ENCODE results near the gene TMTC2. TPM values are rescaled to one million over a fixed set of nuclear protein-coding genes. Genes with fewer than 3 reads are reported as not detected.

The TMTC2 gene
- total and polyA plus RNA-seq, 4 experiments from 2014 or later, result 0.09 to 8.2 (median 4.2) TPM

DNA sequence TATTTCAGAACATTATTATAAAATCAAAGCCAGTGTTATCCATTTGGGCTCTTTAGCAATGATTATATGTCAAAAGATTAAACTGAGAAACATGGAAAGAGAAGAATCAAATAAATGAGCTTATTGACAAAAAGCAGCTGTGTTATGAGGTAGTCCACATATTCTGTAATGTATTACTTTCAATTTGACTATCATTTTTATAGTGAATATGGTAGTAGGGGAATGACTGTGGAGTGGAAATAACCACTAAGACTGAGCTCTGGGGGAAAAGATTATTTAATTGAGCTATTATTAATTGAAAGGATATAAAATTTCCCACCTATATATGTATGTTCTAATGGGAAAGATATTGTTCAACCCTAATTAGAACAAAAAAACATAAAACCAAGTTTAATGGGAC lies 381.3 kb downstream of the TMTC2 start:
- no peak overlapping the region for H3K4me3 ChIP-seq (ENCODE audit: low read length in 2 of 2)
- CTCF ChIA-PET (ENCODE audit: partially characterized antibody), result interaction anchor here (0.6 kb wide), 1 partner anchor 351 kb away, joined by 3 read pairs; no protein-coding TSS in a partner anchor
- no peaks in the 10 kb centered on the region for H3K36me3 ChIP-seq (ENCODE audit: insufficient read depth, low read length)
- H3K27me3 Mint-ChIP-seq, result no peaks in the 10 kb centered on the region
- POLR2A ChIA-PET (ENCODE audit: partially characterized antibody), result no interaction called here
- DNase-seq, result no peak
- no peaks in the 10 kb centered on the region for H3K27me3 ChIP-seq (ENCODE audit: insufficient read depth, low read length)
- H3K9me3 Mint-ChIP-seq, result peaks cover 0 to 19% (median 7%) of the 10 kb centered on the region in 8 donors
- H3K27ac ChIP-seq (ENCODE audit: low read depth, low read length), result no peak overlapping the region
- H3K27ac Mint-ChIP-seq, result no peak overlapping the region
- H3K4me1 ChIP-seq (ENCODE audit: insufficient read depth, low read length), result no peaks in the 10 kb centered on the region
- H3K36me3 Mint-ChIP-seq, result peaks cover 5 to 11% of the 10 kb centered on the region in 2 donors
- no peak overlapping the region for H3K4me3 Mint-ChIP-seq
- H3K4me1 Mint-ChIP-seq, result no peaks in the 10 kb centered on the region
- intact Hi-C loops (cut with micrococcal nuclease), result no loop called here
- H3K9me3 ChIP-seq (ENCODE audit: control insufficient read depth in 1 of 2, low read length in 2 of 2), result no peaks in the 10 kb centered on the region

DNA sequence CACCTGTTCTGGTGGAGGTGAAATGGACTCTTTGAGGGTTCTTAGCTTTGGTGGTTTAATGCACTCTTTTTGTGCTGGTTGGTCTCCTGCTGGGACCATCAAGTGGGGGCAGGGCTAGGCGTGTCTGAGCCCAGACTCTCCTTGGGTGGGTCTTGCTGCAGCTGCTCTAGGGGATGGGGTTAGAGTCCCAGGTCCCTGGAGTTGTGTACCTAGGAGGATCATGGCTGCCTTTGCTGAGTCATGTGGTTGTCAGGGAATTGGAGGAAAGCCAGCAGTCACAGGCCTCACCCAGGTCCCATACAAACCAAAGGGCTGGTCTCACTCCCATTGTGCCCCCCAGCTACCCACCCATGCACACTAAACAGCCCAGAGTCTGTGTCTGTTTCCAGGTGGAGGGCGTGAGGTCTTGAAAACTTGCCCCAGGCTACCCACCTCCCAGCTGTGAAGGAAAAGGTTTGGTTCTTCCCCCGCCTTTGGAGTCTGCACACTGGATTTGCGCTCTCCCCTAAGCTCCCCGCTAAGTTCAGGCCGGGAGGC lies 387.7 kb downstream of the TMTC2 start:
- no peaks in the 10 kb centered on the region for H3K27me3 ChIP-seq (ENCODE audit: insufficient read depth, low read length)
- peaks cover 0 to 30% (median 11%) of the 10 kb centered on the region in 8 donors for H3K9me3 Mint-ChIP-seq
- H3K27ac ChIP-seq (ENCODE audit: low read depth, low read length), result no peak overlapping the region
- no peaks in the 10 kb centered on the region for H3K9me3 ChIP-seq (ENCODE audit: control insufficient read depth in 1 of 2, low read length in 2 of 2)
- no peaks in the 10 kb centered on the region for H3K4me1 ChIP-seq (ENCODE audit: insufficient read depth, low read length)
- H3K4me1 Mint-ChIP-seq, result no peaks in the 10 kb centered on the region
- no peaks in the 10 kb centered on the region for H3K36me3 ChIP-seq (ENCODE audit: insufficient read depth, low read length)
- ChIA-PET CTCF (ENCODE audit: partially characterized antibody) (interaction anchor here (1.1 to 1.6 kb wide), 3 partner anchors 10 to 23 kb away, joined by 3 to 4 read pairs (median 3); no protein-coding TSS in a partner anchor), POLR2A (ENCODE audit: partially characterized antibody) (no interaction called here)
- H3K4me3 Mint-ChIP-seq, result no peak overlapping the region
- peaks cover 8 to 32% of the 10 kb centered on the region in 2 donors for H3K36me3 Mint-ChIP-seq
- H3K27ac Mint-ChIP-seq, result no peak overlapping the region
- intact Hi-C loops (cut with micrococcal nuclease), result no loop called here
- no peak for DNase-seq
- H3K4me3 ChIP-seq (ENCODE audit: low read length in 2 of 2), result no peak overlapping the region
- no peaks in the 10 kb centered on the region for H3K27me3 Mint-ChIP-seq

DNA sequence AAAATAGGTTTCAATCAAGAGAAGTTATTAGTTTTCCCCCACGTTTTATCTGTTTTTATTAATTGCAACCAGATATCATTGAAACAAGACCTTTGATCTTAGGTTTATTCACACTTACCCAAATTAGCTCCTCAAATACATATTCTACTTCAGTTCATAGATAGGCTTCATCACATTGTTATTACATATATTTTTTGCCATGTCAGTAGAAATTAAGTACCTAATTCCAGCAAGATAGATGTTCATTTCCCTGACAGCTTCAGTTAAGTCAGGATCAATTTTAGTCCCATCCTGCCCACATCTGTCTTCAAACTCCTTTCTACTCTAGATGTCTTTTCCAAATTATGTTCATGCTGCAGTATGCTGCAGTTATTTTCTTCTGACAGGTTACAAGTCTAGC lies 388.8 kb downstream of the TMTC2 start:
- ChIA-PET POLR2A (ENCODE audit: partially characterized antibody) (no interaction called here), CTCF (ENCODE audit: partially characterized antibody) (interaction anchor here (1.3 kb wide), 1 partner anchor 11 kb away, joined by 4 read pairs; no protein-coding TSS in a partner anchor)
- DNase-seq, result no peak
- Histone ChIP-seq H3K27ac (ENCODE audit: low read depth, low read length) (no peak overlapping the region), H3K4me1 (ENCODE audit: insufficient read depth, low read length) (no peaks in the 10 kb centered on the region), H3K27me3 (ENCODE audit: insufficient read depth, low read length) (no peaks in the 10 kb centered on the region), H3K36me3 (ENCODE audit: insufficient read depth, low read length) (no peaks in the 10 kb centered on the region), H3K9me3 (ENCODE audit: control insufficient read depth in 1 of 2, low read length in 2 of 2) (no peaks in the 10 kb centered on the region), H3K4me3 (ENCODE audit: low read length in 2 of 2) (no peak overlapping the region)
- Mint-ChIP-seq H3K27ac (no peak overlapping the region), H3K36me3 (peaks cover 6 to 32% of the 10 kb centered on the region in 2 donors), H3K4me1 (no peaks in the 10 kb centered on the region), H3K27me3 (no peaks in the 10 kb centered on the region), H3K4me3 (no peak overlapping the region), H3K9me3 (peaks cover 0 to 30% (median 11%) of the 10 kb centered on the region in 8 donors)
- intact Hi-C loops (cut with micrococcal nuclease), result no loop called here

DNA sequence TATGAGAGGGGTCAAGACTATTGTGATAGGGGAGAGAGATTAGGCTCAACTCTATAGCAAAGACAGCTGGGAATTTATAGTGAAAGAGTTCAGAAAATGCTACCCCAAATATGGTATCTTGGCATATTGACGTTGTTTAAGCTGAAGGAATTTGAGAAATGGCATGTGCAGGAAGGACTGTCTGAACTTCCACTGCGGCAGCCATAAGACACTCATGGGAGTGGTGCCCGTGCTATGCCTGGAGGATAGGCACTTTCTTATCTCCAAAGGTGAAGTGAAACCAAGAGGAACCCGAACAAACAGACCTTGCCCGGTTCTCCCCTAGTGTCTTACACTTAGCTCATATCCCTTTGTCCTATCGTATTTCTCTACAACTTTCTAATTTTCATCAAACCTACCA lies 390.3 kb downstream of the TMTC2 start:
- ChIA-PET POLR2A (ENCODE audit: partially characterized antibody) (no interaction called here), CTCF (ENCODE audit: partially characterized antibody) (no interaction called here)

DNA sequence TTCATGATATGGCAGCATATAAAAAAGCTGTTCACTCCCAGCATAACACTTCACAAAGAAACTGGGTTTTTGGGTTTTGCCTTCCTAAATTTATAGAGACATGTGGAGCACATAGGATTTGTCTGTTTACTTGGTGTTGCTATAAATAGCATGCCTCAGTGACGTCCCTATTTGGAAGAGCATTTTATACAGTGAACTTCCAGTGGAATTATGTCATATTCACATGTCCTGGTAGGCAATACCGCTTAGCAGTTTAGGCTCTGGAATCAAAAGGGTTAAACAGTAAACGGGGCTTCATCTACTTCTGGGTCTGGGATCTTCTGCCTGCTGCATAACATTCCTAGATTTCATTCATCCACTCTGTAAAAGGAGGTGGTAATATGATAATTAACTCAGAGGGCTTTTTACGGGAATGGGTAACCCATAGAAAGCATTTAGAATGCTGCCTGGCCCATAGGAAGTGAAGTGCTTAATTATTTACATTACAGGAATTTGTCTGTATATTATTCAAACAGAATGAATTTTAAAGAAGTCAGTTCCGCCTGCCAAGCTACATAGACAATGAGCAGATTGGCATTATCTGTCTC lies 396.1 kb downstream of the TMTC2 start:
- intact Hi-C loops (cut with micrococcal nuclease), result no loop called here
- Histone ChIP-seq H3K4me3 (ENCODE audit: low read length in 2 of 2) (no peak overlapping the region), H3K9me3 (ENCODE audit: control insufficient read depth in 1 of 2, low read length in 2 of 2) (no peaks in the 10 kb centered on the region), H3K4me1 (ENCODE audit: insufficient read depth, low read length) (no peaks in the 10 kb centered on the region), H3K36me3 (ENCODE audit: insufficient read depth, low read length) (no peaks in the 10 kb centered on the region), H3K27me3 (ENCODE audit: insufficient read depth, low read length) (no peaks in the 10 kb centered on the region), H3K27ac (ENCODE audit: low read depth, low read length) (no peak overlapping the region)
- no peaks in the 10 kb centered on the region for H3K27me3 Mint-ChIP-seq
- ChIA-PET CTCF (ENCODE audit: partially characterized antibody) (no interaction called here), POLR2A (ENCODE audit: partially characterized antibody) (no interaction called here)
- DNase-seq, result no peak
- no peak overlapping the region for H3K4me3 Mint-ChIP-seq
- no peaks in the 10 kb centered on the region for H3K4me1 Mint-ChIP-seq
- H3K36me3 Mint-ChIP-seq, result no peaks in the 10 kb centered on the region
- no peaks in the 10 kb centered on the region for H3K9me3 Mint-ChIP-seq
- no peak overlapping the region for H3K27ac Mint-ChIP-seq

More for the DNA sequence above, 390.3 kb downstream of the TMTC2 start:
- H3K27ac Mint-ChIP-seq, result no peak overlapping the region
- Histone ChIP-seq H3K4me3 (ENCODE audit: low read length in 2 of 2) (no peak overlapping the region), H3K27me3 (ENCODE audit: insufficient read depth, low read length) (no peaks in the 10 kb centered on the region), H3K36me3 (ENCODE audit: insufficient read depth, low read length) (no peaks in the 10 kb centered on the region), H3K9me3 (ENCODE audit: control insufficient read depth in 1 of 2, low read length in 2 of 2) (no peaks in the 10 kb centered on the region), H3K27ac (ENCODE audit: low read depth, low read length) (no peak overlapping the region), H3K4me1 (ENCODE audit: insufficient read depth, low read length) (no peaks in the 10 kb centered on the region)
- no peak overlapping the region for H3K4me3 Mint-ChIP-seq
- no peak for DNase-seq
- H3K36me3 Mint-ChIP-seq, result peaks cover 6 to 26% of the 10 kb centered on the region in 2 donors
- peaks cover 0 to 21% (median 9%) of the 10 kb centered on the region in 8 donors for H3K9me3 Mint-ChIP-seq
- no peaks in the 10 kb centered on the region for H3K27me3 Mint-ChIP-seq
- intact Hi-C loops (cut with micrococcal nuclease), result no loop called here
- H3K4me1 Mint-ChIP-seq, result no peaks in the 10 kb centered on the region

DNA sequence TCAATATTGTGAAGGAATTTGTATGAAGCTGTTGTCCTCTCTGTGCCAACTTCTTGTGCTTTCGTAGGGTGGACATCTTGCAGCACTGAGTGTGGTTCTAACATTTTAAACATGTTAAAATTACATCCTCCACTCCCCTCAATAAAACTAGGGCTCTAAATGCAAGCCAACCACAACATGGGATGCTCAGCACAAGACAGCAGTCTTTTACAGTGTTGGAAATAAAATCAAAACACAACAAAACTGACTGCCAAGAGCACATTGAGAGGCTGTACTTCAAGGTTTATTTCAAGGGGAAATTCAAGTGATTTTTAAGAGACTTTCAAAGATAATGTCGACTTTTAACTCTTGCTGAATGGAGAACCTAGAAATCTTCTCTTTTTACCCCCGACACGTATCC lies 396.9 kb downstream of the TMTC2 start:
- Mint-ChIP-seq H3K36me3 (no peaks in the 10 kb centered on the region), H3K27ac (no peak overlapping the region), H3K27me3 (no peaks in the 10 kb centered on the region), H3K4me3 (peak overlapping the region in 1 of 8 donors; percentile 8), H3K9me3 (no peaks in the 10 kb centered on the region), H3K4me1 (no peaks in the 10 kb centered on the region)
- no peaks in the 10 kb centered on the region for H3K9me3 ChIP-seq (ENCODE audit: control insufficient read depth in 1 of 2, low read length in 2 of 2)
- DNase-seq, result no peak
- no peak overlapping the region for H3K4me3 ChIP-seq (ENCODE audit: low read length in 2 of 2)
- intact Hi-C loops (cut with micrococcal nuclease), result no loop called here
- no peaks in the 10 kb centered on the region for H3K27me3 ChIP-seq (ENCODE audit: insufficient read depth, low read length)
- H3K27ac ChIP-seq (ENCODE audit: low read depth, low read length), result no peak overlapping the region
- POLR2A ChIA-PET (ENCODE audit: partially characterized antibody), result no interaction called here
- H3K4me1 ChIP-seq (ENCODE audit: insufficient read depth, low read length), result no peaks in the 10 kb centered on the region
- CTCF ChIA-PET (ENCODE audit: partially characterized antibody), result no interaction called here
- H3K36me3 ChIP-seq (ENCODE audit: insufficient read depth, low read length), result no peaks in the 10 kb centered on the region

DNA sequence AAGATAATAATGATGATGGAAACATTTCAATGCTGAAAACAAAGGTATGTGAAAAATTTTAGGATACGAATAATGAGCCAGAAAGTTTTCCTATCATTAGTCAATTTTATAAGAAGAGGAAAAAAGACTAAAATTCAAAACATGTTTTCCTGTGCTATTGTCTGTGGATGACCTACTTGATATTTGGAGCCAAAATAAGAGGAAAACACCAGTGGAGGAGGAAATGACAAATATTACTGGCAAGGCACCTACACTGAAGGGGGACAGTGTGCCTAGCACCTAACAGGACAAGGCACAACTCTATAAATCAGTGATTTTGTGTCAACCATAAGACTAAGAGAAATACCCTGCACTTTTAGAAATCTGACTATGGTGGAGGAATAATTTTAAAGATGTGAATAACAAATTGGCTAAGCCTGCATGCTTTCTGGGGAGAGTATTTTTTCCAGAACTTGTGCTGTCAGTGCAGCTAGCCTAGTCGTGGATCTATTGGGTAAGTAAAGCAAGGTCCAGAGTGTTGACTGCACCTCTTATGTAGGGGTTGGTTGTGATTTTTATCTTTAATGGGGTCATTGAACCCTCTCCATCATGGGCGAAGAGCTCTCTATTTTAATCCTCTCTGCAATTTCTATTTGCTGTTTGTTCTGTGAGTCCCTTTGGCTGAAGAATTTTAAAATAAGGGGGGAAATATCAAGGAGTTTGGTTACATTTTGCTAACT lies 398.0 kb downstream of the TMTC2 start:
- CTCF ChIA-PET (ENCODE audit: partially characterized antibody), result no interaction called here

More for the DNA sequence above, 398.0 kb downstream of the TMTC2 start:
- H3K4me3 ChIP-seq (ENCODE audit: low read length in 2 of 2), result no peak overlapping the region
- Mint-ChIP-seq H3K27ac (no peak overlapping the region), H3K4me3 (no peak overlapping the region), H3K27me3 (no peaks in the 10 kb centered on the region), H3K9me3 (no peaks in the 10 kb centered on the region), H3K4me1 (no peaks in the 10 kb centered on the region), H3K36me3 (no peaks in the 10 kb centered on the region)
- H3K9me3 ChIP-seq (ENCODE audit: control insufficient read depth in 1 of 2, low read length in 2 of 2), result no peaks in the 10 kb centered on the region
- POLR2A ChIA-PET (ENCODE audit: partially characterized antibody), result no interaction called here
- H3K36me3 ChIP-seq (ENCODE audit: insufficient read depth, low read length), result no peaks in the 10 kb centered on the region
- no peak for DNase-seq
- H3K27me3 ChIP-seq (ENCODE audit: insufficient read depth, low read length), result no peaks in the 10 kb centered on the region
- no peak overlapping the region for H3K27ac ChIP-seq (ENCODE audit: low read depth, low read length)
- intact Hi-C loops (cut with micrococcal nuclease), result no loop called here
- no peaks in the 10 kb centered on the region for H3K4me1 ChIP-seq (ENCODE audit: insufficient read depth, low read length)
